ENCODE measurements around the gene SLC8A1.

Gene SLC8A1

DNA sequence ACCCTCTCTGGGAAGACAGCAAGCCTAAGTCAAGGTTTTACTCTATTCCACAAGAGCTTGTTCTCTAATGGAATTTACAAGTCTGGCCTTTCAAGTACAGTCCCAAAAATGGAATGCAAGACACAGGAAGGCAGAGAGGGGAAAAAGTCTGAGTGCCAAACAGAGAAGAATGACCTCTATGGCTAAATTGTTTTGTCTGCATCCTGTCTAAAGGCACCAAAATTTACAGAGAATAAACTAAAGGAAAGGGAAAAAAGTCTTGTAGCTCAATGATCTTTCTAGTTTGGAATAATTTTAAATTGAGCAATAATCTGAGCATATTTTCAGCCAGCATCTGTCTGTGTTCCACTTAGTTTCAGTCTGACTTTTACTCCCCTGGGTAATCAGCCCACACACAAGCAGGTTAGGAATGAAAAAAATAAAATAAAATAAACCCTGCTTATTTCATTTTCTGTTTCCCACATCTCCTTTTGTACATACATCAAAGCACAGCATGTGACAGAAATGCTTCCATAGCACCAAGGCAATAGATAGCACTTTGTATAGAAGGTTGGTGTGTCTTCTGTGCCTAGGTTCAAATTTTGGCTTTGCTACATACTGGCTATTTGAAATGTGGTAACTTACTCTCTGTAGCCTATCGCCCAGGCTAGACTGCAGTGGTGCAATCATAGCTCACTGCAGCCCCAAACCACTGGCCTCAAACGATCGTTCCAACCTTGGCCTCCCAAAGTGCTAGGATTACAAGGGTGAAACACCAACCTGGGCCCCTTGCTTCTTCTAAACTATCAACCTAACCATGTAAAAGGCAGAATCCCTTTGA, 105.1 kb downstream of the SLC8A1 start:
- ChIA-PET POLR2A (no interaction called here), CTCF (no interaction called here)
- TF ChIP-seq, protein P1, sequence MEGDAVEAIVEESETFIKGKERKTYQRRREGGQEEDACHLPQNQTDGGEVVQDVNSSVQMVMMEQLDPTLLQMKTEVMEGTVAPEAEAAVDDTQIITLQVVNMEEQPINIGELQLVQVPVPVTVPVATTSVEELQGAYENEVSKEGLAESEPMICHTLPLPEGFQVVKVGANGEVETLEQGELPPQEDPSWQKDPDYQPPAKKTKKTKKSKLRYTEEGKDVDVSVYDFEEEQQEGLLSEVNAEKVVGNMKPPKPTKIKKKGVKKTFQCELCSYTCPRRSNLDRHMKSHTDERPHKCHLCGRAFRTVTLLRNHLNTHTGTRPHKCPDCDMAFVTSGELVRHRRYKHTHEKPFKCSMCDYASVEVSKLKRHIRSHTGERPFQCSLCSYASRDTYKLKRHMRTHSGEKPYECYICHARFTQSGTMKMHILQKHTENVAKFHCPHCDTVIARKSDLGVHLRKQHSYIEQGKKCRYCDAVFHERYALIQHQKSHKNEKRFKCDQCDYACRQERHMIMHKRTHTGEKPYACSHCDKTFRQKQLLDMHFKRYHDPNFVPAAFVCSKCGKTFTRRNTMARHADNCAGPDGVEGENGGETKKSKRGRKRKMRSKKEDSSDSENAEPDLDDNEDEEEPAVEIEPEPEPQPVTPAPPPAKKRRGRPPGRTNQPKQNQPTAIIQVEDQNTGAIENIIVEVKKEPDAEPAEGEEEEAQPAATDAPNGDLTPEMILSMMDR (IDR thresholded peaks at IDR 0.05; ENCODE audit: control extremely low read depth, extremely low read depth, low read depth, missing control alignments): no peak
- peak; percentile 5 for DNase-seq (ENCODE audit: extremely low spot score)

DNA sequence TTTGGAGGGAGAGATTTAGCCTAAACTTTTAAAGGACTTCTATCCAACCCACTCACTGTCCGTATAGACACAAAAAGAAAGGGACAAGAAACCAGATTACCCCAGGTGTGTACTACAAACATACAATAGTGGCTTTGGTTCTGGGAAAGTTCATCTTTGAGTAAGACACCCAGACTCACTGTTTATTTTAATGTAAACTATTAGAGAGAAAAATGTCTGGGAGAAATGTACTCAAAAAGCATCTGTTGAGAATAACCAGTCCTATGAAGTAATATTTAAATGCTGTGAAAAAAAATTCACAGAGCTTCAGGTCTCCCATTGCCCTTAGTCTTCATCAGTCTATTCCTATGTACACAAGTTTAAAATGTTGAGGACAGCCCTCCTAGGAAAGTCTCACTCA, 107.5 kb downstream of the SLC8A1 start:
- CTCF ChIA-PET: interaction anchor here (1.3 kb wide), 1 partner anchor 11 kb away, joined by 3 read pairs; no protein-coding TSS in a partner anchor

DNA sequence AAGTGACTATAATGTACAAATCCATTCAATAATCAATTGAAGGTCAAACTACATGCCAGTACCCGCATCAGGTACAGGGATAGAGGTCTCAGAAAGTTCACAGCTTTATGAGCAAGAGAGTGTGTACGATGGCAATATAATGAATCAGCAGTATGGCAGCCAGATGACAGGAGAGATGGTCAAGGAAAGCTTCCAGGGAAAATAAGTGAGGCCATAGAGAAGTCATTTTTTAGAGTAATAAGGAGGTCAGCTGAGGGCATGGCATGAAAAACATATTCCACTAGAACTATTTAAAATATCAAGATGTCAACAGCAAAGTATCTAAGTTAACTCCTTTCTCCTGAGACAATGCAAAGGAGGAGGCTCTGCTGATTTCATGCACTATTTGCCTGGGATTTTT, 108.0 kb downstream of the SLC8A1 start:
- ChIA-PET CTCF (interaction anchor here (1.3 kb wide), 1 partner anchor 11 kb away, joined by 3 read pairs; no protein-coding TSS in a partner anchor), POLR2A (no interaction called here)
- TF ChIP-seq, protein P1 (IDR thresholded peaks at IDR 0.05; ENCODE audit: control extremely low read depth, extremely low read depth, low read depth, missing control alignments): no peak
- DNase-seq (ENCODE audit: extremely low spot score): no peak

More for the DNA sequence above, 107.5 kb downstream of the SLC8A1 start:
- TF ChIP-seq, protein P1 (IDR thresholded peaks at IDR 0.05; ENCODE audit: control extremely low read depth, extremely low read depth, low read depth, missing control alignments): no peak
- DNase-seq (ENCODE audit: extremely low spot score): no peak
- POLR2A ChIA-PET: no interaction called here

DNA sequence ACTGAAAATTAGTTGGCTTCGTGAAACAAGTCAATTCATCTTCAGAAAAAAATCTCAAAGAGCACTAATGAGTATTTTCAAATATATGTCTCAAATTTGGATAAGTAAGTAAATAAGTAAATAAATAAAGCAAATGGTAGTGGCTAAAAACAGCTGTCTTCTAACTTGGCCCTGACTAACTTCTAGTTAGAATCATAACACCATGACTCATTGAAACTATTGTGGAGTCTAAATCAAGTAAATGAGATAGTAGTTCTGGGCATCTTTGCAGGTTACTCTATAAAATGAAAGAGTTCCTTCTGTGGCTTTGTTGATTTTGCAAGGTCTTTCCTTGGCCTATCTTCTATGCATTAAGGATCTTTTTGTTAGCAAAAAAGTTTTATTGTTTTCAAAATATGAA, 110.7 kb downstream of the SLC8A1 start:
- TF ChIP-seq, protein P1 (IDR thresholded peaks at IDR 0.05; ENCODE audit: control extremely low read depth, extremely low read depth, low read depth, missing control alignments): no peak
- CTCF ChIA-PET: interaction anchor here (0.8 to 1.7 kb wide), 2 partner anchors 11 to 15 kb away, joined by 3 to 5 read pairs; no protein-coding TSS in a partner anchor
- no peak for DNase-seq (ENCODE audit: extremely low spot score)
- POLR2A ChIA-PET: no interaction called here

DNA sequence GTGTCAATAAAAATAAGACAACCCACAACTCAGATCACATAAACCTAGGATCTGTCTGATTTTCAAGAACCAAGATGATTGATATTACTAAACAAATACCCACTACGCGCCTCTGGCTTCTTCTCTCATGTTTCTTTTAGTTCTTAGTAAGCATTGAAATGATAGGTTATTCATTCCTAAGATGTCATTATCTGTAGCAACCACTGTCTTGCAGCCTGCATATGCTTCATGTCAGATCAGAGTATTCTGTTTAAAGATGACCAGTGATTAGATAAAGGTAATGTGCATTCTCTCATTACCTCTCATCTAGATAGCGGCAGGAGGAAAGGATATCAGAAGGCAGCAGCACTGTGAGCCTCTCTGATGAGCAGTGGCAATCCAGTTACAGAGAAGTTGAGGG, 112.9 kb downstream of the SLC8A1 start:
- DNase-seq (ENCODE audit: extremely low spot score): no peak
- ChIA-PET CTCF (no interaction called here), POLR2A (no interaction called here)
- TF ChIP-seq, protein P1 (IDR thresholded peaks at IDR 0.05; ENCODE audit: control extremely low read depth, extremely low read depth, low read depth, missing control alignments): no peak

DNA sequence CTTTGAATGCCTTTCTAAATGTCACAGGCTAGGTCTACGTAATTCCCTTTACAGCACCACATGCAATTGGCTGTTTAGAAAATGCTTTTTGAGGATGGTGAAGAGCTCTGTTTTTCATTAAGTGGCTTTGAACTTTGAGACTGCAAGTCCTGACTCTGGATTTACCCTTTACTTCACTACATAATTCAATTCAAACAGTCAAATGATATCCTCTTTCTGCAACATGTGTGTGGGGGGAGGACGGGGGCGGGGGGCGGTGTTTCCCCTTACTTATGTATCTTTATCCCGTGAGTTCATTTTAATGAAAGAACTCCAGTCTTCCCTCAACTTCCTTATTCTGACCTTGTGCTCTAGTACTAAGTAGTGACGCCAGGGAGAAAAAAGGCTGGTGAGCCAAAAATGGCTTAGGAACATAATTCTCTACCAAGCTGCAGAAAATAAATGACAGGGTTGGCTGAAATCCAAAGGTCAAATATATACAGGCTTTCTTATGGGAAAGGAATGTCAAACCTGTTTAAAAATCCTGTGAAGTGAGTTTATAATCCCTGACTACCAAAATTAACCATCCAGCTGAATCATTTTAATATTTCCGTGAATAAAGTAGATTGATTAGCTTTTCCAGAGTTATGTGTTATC, 119.6 kb downstream of the SLC8A1 start:
- POLR2A ChIA-PET: no interaction called here
- no peak for DNase-seq (ENCODE audit: extremely low spot score)
- TF ChIP-seq, protein P1 (IDR thresholded peaks at IDR 0.05; ENCODE audit: control extremely low read depth, extremely low read depth, low read depth, missing control alignments): no peak
- CTCF ChIA-PET: interaction anchor here (1.3 kb wide), 1 partner anchor 12 kb away, joined by 3 read pairs; no protein-coding TSS in a partner anchor
